GM19397 (cell line): ENCODE data around the gene CNOT8.
A peak's percentile ranks its signal among the peaks of the same experiment; 100 is the strongest.
"Not testable (repeated sequence)": the region's sequence is repeated elsewhere in the genome, so short reads cannot be mapped to it uniquely, and the experiment has no call there.

ENCODE experiments used
- ATAC-seq: cut with Tn5 transposase; IDR thresholded peaks from one replicate; pipeline ENCODE4 v1.9.1; 2021; ENCODE audit warnings: mild to moderate bottlenecking, moderate library complexity; ENCODE audit not compliant: unreplicated experiment

The CNOT8 gene

GRCh38 chr5:154858297-154858971 lies at the start of gene CNOT8:
CNOT8 (plus strand) TSS chr5:154858627; CDS start chr5:154863279, 4,652 bp downstream.
- ATAC-seq = peak; percentile 77

DNA sequence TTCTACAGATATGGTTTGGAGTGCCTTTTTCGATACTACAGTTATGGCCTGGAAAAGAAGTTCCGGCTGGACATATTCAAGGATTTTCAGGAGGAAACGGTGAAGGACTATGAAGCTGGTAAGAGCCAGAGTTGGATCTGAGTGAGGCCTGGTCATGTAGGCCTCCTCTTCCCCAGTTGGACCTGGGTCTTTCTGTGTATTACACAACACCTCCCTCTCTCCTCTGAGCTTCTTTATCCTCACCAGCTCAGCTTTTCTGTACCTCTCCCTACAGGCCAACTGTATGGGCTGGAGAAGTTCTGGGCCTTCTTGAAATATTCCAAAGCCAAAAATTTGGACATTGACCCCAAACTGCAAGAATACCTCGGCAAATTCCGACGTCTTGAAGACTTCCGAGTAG lies 47.2 kb upstream of the CNOT8 start:
- ATAC-seq = no peak

- no peak for ATAC-seq
These were observed 46.6 kb upstream of the CNOT8 start for GRCh38 chr5:154811653-154812465.

DNA sequence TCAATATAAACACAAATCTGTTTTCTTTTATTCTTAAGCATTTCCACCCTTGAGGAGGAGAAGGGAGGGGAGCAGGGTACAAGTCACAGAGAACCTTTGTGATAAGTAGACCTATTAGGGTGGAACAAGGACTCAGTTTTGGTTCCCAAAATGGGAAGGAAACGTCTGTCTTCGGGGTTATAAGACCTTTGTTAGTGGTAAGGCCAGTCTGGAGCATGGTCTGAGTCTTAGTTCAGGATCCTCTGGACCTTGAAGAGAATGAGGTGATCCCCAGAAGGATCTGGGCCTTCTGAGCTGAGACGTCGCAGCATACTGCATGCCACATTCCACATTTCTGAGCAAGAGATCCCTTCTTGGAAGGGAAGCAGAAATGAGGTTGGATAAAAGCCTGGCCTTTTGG lies 45.3 kb upstream of the CNOT8 start:
- no peak for ATAC-seq

DNA sequence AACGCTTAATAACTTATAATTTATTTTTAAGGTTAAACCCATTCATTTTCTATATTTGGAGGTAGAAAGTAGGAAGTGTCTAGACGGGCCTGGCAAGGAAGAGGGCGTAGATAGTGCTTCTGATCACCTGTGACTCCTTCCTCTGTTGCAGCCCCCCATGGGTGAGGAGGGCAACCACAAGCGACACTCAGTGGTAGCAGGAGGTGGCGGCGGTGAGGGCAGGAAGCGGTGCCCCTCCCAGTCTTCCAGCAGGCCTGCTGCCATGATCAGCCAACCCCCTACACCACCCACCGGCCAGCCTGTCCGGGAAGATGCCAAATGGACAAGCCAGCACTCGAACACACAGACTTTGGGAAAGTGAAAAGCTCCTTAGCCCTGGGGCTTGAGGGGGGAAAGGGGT lies 44.7 kb upstream of the CNOT8 start:
- ATAC-seq = no peak

DNA sequence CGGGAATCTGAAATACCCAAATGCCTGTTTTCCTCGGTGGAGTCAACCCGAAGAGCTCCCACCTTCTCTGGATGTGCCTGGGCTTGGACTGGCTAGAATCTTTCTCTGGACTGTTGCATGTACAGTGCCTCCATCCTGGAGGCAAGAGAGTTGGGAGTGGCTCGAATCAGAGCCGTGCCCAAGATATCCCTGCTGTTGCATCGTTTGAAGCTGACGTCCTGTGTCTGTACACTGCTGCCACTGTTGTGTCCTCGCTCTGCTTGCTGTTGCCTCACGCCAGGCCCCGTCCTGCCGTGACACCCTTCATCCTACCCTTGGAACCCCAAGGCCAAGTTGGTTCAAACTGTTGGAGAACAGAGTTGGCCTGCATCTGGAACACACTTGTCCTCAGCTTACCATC lies 43.4 kb upstream of the CNOT8 start:
- ATAC-seq = no peak

DNA sequence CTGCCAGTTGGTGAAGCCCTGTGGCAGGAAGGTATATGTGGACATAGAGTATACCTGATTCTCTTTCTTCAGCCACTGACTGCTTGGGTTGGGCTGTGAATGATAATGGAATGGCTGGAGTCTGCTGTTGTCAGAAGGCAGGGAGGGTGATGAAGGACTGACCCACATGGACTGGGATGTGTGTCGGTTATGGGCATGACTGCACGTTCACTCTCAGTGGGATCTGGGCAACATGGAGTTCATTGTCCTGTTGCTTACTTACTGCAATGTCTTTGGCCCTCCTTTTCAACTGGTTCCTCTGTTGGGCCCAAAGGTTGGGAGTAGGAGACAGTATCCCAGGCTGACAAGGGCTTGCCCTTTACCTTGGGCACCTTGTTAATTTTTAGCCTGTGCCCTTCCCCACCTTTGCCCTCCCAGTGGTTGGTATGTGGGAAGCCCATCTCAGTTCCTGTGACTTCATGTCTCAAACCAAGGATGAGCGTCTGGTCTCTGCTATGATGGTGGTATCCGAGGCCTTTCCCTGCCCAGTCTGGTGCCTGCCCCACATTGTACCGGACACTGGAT lies 42.7 kb upstream of the CNOT8 start:
- ATAC-seq = no peak

DNA sequence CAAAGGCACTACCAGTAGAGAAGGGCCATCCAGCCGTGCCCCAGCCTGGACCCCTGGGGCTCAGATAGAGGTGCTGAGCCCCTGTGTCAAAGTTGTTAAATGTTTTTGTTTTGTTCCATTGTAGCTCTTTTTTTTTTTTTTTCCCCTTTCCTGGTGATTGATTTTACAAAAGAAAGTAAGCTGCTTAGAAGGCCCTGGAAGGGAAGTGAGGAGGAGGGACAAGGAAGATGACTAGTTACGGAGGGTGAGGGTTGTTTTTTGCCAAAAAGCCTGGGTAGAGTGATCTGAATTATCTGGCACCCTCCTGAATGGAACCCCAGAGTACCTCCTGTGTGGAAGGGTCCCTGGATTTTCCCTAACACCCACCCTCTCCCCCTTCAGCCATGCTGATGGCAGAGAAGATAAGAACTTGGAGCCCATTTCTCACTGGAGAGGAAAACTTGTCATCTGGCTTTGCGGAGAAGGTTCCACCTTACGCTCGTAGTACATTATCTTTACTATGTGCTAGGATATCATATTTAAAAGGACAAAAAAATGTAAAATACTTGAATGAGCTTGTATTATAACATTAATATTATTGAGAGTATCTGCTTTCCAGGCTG lies 41.4 kb upstream of the CNOT8 start:
- no peak for ATAC-seq

GRCh38 chr5:154817815-154818214 lies 40.6 kb upstream of the CNOT8 start:
- no peak for ATAC-seq

GRCh38 chr5:154818471-154819116 lies 39.8 kb upstream of the CNOT8 start:
- ATAC-seq = no peak

- no peak for ATAC-seq
These were observed 38.9 kb upstream of the CNOT8 start for GRCh38 chr5:154819546-154819945.

DNA sequence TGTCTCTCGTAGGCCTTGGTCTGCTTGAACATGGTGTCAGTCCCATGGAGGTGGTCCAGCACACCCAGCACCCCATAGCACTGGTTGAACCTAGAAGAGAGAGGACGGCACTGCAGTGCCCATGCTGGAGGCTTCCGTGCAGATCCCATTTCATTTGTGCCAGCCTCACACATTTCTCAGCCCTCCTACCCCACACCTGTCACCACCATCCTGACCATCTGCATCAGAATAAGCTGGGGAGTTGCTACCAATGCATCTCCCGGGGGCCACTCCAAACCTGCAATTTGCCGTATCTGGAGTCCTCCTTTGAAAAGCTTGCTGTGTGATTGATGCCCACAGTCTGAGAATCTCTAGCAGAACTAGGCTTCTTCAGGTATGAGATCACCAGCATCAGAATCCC lies 38.0 kb upstream of the CNOT8 start:
- ATAC-seq = no peak

DNA sequence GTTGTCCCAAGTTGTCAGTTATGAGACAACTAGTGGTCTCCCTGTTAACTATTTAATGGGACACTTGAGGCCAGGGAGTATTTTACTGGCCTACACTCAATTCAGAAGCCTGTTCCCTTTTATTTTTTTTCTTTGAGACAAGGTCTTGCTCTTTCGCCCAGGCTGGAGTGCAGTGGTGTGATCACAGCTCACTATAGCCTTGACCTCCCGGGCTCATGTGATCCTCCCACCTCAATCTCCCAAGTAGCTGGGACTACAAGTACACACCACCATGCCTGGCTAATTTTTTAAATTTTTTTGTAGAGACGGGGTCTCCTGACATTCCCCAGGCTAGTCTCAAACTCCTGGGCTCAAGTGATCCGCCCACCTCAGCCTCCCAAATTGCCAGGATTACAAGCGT lies 35.5 kb upstream of the CNOT8 start:
- not testable (repeated sequence) for ATAC-seq

GRCh38 chr5:154823605-154824004 lies 34.8 kb upstream of the CNOT8 start:
- ATAC-seq = no peak

- ATAC-seq = no peak
These were observed 34.4 kb upstream of the CNOT8 start for GRCh38 chr5:154824070-154824469.

DNA sequence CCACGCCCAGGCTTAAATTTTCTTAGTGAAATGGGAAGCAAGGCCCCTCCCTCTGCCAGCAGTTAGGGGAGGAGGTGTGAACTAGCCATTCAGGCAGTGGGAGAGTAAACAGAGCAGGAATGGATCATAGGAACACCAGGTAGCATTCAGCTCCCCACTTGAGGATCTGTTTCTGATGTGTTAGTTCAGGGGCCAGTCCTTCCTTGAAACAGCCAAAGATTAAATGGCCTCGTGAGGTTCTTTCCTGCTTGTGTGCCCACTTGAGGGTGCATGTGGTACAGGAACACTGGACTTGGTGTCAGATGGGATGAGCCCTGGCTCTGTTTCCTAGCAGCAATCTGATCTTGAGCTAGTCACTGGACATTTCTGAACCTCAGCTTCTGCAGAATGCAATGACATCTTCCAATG lies 29.2 kb upstream of the CNOT8 start:
- no peak for ATAC-seq

DNA sequence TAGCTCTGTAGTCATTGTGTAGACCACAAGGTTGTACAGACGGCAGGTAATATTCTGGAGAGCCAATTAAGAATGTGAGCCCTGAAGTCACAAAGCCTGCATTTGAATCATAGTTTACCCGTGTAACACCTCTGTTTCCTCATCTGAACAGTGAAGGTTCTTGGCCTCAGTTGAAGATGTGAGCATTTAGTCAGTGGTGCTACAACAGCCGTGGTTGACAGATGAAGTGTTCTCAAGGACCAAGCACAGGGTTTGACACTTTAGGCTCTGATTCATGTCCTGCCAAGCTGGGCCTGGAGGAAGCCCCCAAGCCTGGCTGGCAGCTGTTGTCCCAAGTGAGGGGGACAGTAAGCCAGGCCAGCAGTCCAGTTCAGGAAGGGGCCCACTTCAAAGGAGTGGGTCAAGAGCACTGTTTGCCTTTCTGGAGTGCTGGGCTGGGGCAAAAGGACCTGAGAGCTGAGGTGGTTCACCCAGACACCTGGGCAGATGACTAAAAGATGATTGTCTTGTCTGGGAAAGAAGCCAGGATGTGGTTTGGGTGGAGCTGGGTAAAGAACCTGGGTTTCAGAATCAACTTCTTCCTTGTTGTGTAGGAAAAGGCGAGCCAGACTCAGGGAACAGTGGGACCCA lies 28.7 kb upstream of the CNOT8 start:
- no peak for ATAC-seq

DNA sequence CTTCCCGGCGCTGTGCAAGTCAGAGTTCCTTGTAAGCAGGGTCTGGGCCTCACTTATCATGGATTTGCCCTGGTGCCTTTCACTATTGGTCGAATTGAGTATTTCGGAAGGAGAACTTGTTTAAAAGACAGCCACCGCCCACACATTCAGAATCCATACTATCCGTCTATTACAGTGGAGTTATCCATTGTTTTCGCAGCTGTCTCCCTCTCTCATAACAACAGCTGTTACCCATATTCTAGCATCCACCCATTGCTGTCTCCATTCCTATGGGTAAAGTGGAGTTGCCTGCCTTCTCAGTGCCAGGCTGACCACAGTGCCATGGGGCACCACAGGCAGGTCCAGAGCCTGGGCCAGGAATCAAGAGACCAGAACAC lies 28.2 kb upstream of the CNOT8 start:
- no peak for ATAC-seq

- no peak for ATAC-seq
These were observed 27.8 kb upstream of the CNOT8 start for GRCh38 chr5:154830596-154830995.

GRCh38 chr5:154831451-154831850 lies 27.0 kb upstream of the CNOT8 start:
- ATAC-seq = no peak

GRCh38 chr5:154832804-154833203 lies 25.6 kb upstream of the CNOT8 start:
- ATAC-seq = not testable (repeated sequence)
